CD4-positive, alpha-beta T cell treated with Interleukin-4 for 4 hours (primary cell): ENCODE results near the gene PLXNB1.

Source experiments
- DNase-seq: peaks from one replicate; pipeline ENCODE4 v3.0.0-alpha.2; 2020

The PLXNB1 gene

DNA sequence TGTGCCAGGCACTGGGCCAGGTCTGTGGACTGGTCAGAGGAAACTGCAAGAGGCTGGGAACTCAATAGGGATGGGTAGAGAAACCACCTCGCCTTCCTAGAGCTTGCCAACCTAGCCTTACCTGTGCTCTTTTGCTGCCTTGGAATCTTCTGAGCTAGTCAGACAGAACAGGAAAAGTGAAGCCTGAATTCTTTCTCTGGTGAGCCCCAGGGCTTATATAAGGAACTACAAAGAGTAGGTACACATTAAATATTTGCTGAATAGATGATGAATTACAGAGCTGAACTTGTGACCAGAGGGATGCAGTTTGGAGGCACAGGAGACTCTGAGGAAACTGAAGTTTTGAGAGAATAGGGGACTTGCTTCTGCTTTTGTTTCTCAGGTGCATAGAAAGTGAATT is 73.5 kb downstream of the PLXNB1 start:
- no peak for DNase-seq

- DNase-seq, result no peak
These were observed 75.9 kb downstream of the PLXNB1 start for GRCh38 chr3:48353987-48354386.
